DND-41 (cell line): ENCODE measurements around the gene POLDIP3.
"Not testable (repeated sequence)": the region's sequence is repeated elsewhere in the genome, so short reads cannot be mapped to it uniquely, and the experiment has no call there.

ENCODE experiments used
- ATAC-seq: fragments of 200-7000 bp; cut with Tn5 transposase; 3 replicates; pipeline ENCODE4 v1.9.1; 2021; ENCODE audit warnings: low read depth; ENCODE audit not compliant: insufficient read depth
- DNase-seq: peaks from one replicate; pipeline ENCODE4 v3.0.0-alpha.2; 2020
- H2AFZ ChIP-seq: 2 replicates; pipeline ENCODE4 v1.6.0; 2012; ENCODE audit warnings: low read depth, low read length
- H3K27ac ChIP-seq: 2 replicates; pipeline ENCODE4 v1.5.1; 2012; ENCODE audit warnings: low read length, inconsistent platforms
- H3K27me3 ChIP-seq: fragments of 200-600 bp; sonication (generic); 2 replicates; pipeline ENCODE4 v1.6.0; 2012; ENCODE audit warnings: low read length, mild to moderate bottlenecking, inconsistent platforms; ENCODE audit not compliant: insufficient read depth, poor library complexity
- H3K36me3 ChIP-seq: 2 replicates; pipeline ENCODE4 v1.5.1; 2012; ENCODE audit warnings: low read length, inconsistent platforms; ENCODE audit not compliant: insufficient read depth
- H3K4me1 ChIP-seq: 2 replicates; pipeline ENCODE4 v1.5.1; 2012; ENCODE audit warnings: mild to moderate bottlenecking, low read length; ENCODE audit not compliant: insufficient read depth
- H3K4me2 ChIP-seq: 2 replicates; pipeline ENCODE4 v1.6.0; 2012; ENCODE audit warnings: mild to moderate bottlenecking, moderate library complexity, low read length, inconsistent platforms; ENCODE audit not compliant: insufficient read depth
- H3K4me3 ChIP-seq, 2 experiments: fragments of 200-600 bp in 1 of 2; shearing (Covaris generic) in 1 of 2; 2 replicates each; pipeline ENCODE4 v1.5.1; 2012 to 2016; ENCODE audit warnings: inconsistent platforms in 2 of 2, low read length in 2 of 2, mild to moderate bottlenecking in 2 of 2, low read depth in 1 of 2, moderate library complexity in 1 of 2
- H3K79me2 ChIP-seq: 2 replicates; pipeline ENCODE4 v1.6.0; 2012; ENCODE audit warnings: low read length, inconsistent platforms; ENCODE audit not compliant: insufficient read depth
- H3K9ac ChIP-seq: 2 replicates; pipeline ENCODE4 v1.6.0; 2012; ENCODE audit warnings: low read depth, mild to moderate bottlenecking, inconsistent platforms, low read length, moderate library complexity
- H3K9me3 ChIP-seq: 2 replicates; pipeline ENCODE4 v1.5.1; 2012; ENCODE audit warnings: low read length, moderate library complexity, mild to moderate bottlenecking, inconsistent platforms; ENCODE audit not compliant: insufficient read depth, severe bottlenecking
- H4K20me1 ChIP-seq: 2 replicates; pipeline ENCODE4 v1.6.0; 2012; ENCODE audit warnings: low read length; ENCODE audit not compliant: insufficient read depth
- CTCF ChIP-seq: IDR thresholded peaks from 2 replicates; pipeline ENCODE4 v1.5.1; 2012; ENCODE audit warnings: borderline replicate concordance, low read length, moderate library complexity, mild to moderate bottlenecking; ENCODE audit not compliant: poor library complexity, severe bottlenecking; ENCODE audit errors: extremely low read depth
- EZH2 ChIP-seq: IDR thresholded peaks from 3 replicates; pipeline ENCODE4 v1.6.1; 2012; ENCODE audit warnings: borderline replicate concordance, low read depth, mild to moderate bottlenecking, moderate library complexity, low read length, inconsistent platforms; ENCODE audit not compliant: severe bottlenecking

Gene POLDIP3

GRCh38 chr22:42564699-42565098 is 50.0 kb downstream of the POLDIP3 start:
- H3K9me3 ChIP-seq = no peaks in the 10 kb centered on the region
- peaks cover 10% of the 10 kb centered on the region for H3K36me3 ChIP-seq
- no peaks in the 10 kb centered on the region for H3K4me1 ChIP-seq
- no peaks in the 10 kb centered on the region for H3K79me2 ChIP-seq
- H3K4me3 ChIP-seq = no peak overlapping the region
- H4K20me1 ChIP-seq = peaks cover 7% of the 10 kb centered on the region; the same call in 1 of the 2 replicates
- H3K4me2 ChIP-seq = no peak overlapping the region
- ATAC-seq (no peak), DNase-seq (no peak)
- no peak overlapping the region for H2AFZ ChIP-seq
- no peaks in the 10 kb centered on the region for H3K27me3 ChIP-seq
- no peak overlapping the region for H3K27ac ChIP-seq
- no peak for TF ChIP-seq CTCF
- no peak overlapping the region for H3K9ac ChIP-seq

GRCh38 chr22:42563943-42564342 is 50.7 kb downstream of the POLDIP3 start:
- not testable (repeated sequence) for H2AFZ ChIP-seq, H4K20me1 ChIP-seq, H3K4me3 ChIP-seq, DNase-seq, H3K27me3 ChIP-seq, H3K4me2 ChIP-seq, ATAC-seq, H3K79me2 ChIP-seq, H3K9ac ChIP-seq, H3K9me3 ChIP-seq, H3K4me1 ChIP-seq, H3K27ac ChIP-seq
- H3K36me3 ChIP-seq = peaks cover 10% of the 10 kb centered on the region

GRCh38 chr22:42562684-42563083 is 52.0 kb downstream of the POLDIP3 start:
- no peak overlapping the region for H3K4me2 ChIP-seq
- H3K4me3 ChIP-seq = no peak overlapping the region
- H3K27ac ChIP-seq = no peak overlapping the region

GRCh38 chr22:42562279-42562678 is 52.4 kb downstream of the POLDIP3 start:
- TF ChIP-seq CTCF (no peak), EZH2 (no peak)
- Histone ChIP-seq H3K4me3 (no peak overlapping the region), H3K4me2 (no peak overlapping the region), H3K36me3 (peaks cover 10% of the 10 kb centered on the region), H3K27me3 (no peaks in the 10 kb centered on the region), H3K27ac (no peak overlapping the region), H3K9ac (no peak overlapping the region), H2AFZ (no peak overlapping the region), H3K4me1 (no peaks in the 10 kb centered on the region), H4K20me1 (peaks cover 5% of the 10 kb centered on the region; the same call in 1 of the 2 replicates), H3K9me3 (no peaks in the 10 kb centered on the region), H3K79me2 (no peaks in the 10 kb centered on the region)
- no peak for DNase-seq
- ATAC-seq = 0 out of 3 replicates have a peak, but pooled peaks have one; percentile 15

More at GRCh38 chr22:42562684-42563083, 52.0 kb downstream of the POLDIP3 start:
- Histone ChIP-seq H3K36me3 (peaks cover 10% of the 10 kb centered on the region), H3K27me3 (no peaks in the 10 kb centered on the region), H3K9ac (no peak overlapping the region), H3K4me1 (no peaks in the 10 kb centered on the region), H3K9me3 (no peaks in the 10 kb centered on the region), H3K79me2 (no peaks in the 10 kb centered on the region), H2AFZ (no peak overlapping the region), H4K20me1 (peaks cover 5% of the 10 kb centered on the region; the same call in 1 of the 2 replicates)
- TF ChIP-seq EZH2 = no peak
- no peak for TF ChIP-seq CTCF
- ATAC-seq (no peak), DNase-seq (no peak)
